Measurements from ENCODE around the gene PCBP1. TPM values are rescaled to one million over a fixed set of nuclear protein-coding genes. Genes with fewer than 3 reads are reported as not detected.

PCBP1 gene
- polyA plus RNA-seq, 1 donor from 2014 or later: 33.3 TPM

DNA sequence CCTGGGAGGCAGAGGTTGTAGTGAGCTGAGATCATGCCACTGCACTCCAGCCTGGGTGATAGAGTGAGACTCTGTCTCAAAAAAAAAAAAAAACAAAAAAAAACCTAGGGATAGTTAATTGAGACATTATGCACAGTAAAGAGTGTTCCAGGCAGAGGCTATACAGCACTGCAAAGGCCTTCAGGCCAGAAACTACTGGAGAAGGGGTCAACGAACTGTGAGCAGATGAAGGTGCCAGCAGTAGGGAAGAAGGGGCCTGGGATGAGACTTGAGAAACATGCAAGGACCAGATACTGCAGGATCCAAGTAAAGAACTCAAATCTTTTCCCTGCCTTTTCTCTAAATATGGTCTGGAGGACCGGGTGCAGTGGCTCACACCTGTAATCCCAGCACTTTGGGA, 26.0 kb upstream of the PCBP1 start:
- H3F3A ChIP-seq (ENCODE audit: insufficient read depth, low read length, poor library complexity, severe bottlenecking): no peaks in the 10 kb centered on the region
- no peaks in the 10 kb centered on the region for H3K9me3 ChIP-seq (ENCODE audit: low read length)
- TF ChIP-seq EZH2 (IDR thresholded peaks at IDR 0.05; ENCODE audit: borderline replicate concordance, insufficient read depth, low read length, poor library complexity, severe bottlenecking): no peak
- no peaks in the 10 kb centered on the region for H3K27me3 ChIP-seq (ENCODE audit: insufficient read depth, low read depth, low read length)
- H3K27ac ChIP-seq (ENCODE audit: low read length): no peak overlapping the region
- no peaks in the 10 kb centered on the region for H3K9me2 ChIP-seq (ENCODE audit: insufficient read depth, low read length)
- H3K4me2 ChIP-seq (ENCODE audit: low read length): no peak overlapping the region
- peaks cover 13% of the 10 kb centered on the region for H3K36me3 ChIP-seq (ENCODE audit: insufficient read depth, low read length)
- H4K20me1 ChIP-seq (ENCODE audit: insufficient read depth): no peaks in the 10 kb centered on the region
- no peak overlapping the region for H3K4me3 ChIP-seq (ENCODE audit: low read length)
- no peak overlapping the region for H3K9ac ChIP-seq (ENCODE audit: low read length)
- H2AFZ ChIP-seq (ENCODE audit: low read depth, low read length): no peak overlapping the region
- H3K79me2 ChIP-seq (replicated peaks; ENCODE audit: insufficient read depth, low read length): no peaks in the 10 kb centered on the region

DNA sequence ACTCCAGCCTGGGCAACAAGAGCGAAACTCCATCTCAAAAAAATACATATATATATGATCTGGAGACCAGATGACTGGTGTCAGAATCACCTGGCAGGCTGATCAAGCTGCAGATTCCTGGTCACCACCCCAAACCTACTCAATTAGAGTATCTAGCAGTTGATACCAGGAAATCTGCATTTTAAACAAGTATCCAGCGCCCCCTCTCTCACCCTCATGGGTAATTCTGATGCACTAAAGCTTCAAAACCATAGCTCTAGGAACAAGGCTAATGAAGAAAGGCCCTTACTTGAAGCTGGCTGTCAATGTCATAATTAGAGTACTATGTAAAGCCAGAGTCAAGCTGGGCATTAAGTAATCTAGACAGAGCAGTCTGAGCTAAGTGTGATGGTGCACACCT, 25.0 kb upstream of the PCBP1 start:
- H4K20me1 ChIP-seq (ENCODE audit: insufficient read depth): no peaks in the 10 kb centered on the region
- TF ChIP-seq RAD21 (conservative IDR thresholded peaks at IDR 0.05) (no peak), MXI1 (conservative IDR thresholded peaks at IDR 0.05; ENCODE audit: poor library complexity, severe bottlenecking) (no peak), TAF1 (IDR thresholded peaks at IDR 0.05; ENCODE audit: low read depth) (no peak), EP300 (conservative IDR thresholded peaks at IDR 0.05; ENCODE audit: poor library complexity, severe bottlenecking) (no peak), POLR2AphosphoS5 (IDR thresholded peaks at IDR 0.05) (no peak), SMC3 (conservative IDR thresholded peaks at IDR 0.05; ENCODE audit: poor library complexity) (no peak), EZH2 (IDR thresholded peaks at IDR 0.05; ENCODE audit: borderline replicate concordance, insufficient read depth, low read length, poor library complexity, severe bottlenecking) (no peak)
- TF ChIP-seq, protein P1, sequence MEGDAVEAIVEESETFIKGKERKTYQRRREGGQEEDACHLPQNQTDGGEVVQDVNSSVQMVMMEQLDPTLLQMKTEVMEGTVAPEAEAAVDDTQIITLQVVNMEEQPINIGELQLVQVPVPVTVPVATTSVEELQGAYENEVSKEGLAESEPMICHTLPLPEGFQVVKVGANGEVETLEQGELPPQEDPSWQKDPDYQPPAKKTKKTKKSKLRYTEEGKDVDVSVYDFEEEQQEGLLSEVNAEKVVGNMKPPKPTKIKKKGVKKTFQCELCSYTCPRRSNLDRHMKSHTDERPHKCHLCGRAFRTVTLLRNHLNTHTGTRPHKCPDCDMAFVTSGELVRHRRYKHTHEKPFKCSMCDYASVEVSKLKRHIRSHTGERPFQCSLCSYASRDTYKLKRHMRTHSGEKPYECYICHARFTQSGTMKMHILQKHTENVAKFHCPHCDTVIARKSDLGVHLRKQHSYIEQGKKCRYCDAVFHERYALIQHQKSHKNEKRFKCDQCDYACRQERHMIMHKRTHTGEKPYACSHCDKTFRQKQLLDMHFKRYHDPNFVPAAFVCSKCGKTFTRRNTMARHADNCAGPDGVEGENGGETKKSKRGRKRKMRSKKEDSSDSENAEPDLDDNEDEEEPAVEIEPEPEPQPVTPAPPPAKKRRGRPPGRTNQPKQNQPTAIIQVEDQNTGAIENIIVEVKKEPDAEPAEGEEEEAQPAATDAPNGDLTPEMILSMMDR (IDR thresholded peaks at IDR 0.05; ENCODE audit: poor library complexity, severe bottlenecking): no peak
- TF ChIP-seq, protein P2, sequence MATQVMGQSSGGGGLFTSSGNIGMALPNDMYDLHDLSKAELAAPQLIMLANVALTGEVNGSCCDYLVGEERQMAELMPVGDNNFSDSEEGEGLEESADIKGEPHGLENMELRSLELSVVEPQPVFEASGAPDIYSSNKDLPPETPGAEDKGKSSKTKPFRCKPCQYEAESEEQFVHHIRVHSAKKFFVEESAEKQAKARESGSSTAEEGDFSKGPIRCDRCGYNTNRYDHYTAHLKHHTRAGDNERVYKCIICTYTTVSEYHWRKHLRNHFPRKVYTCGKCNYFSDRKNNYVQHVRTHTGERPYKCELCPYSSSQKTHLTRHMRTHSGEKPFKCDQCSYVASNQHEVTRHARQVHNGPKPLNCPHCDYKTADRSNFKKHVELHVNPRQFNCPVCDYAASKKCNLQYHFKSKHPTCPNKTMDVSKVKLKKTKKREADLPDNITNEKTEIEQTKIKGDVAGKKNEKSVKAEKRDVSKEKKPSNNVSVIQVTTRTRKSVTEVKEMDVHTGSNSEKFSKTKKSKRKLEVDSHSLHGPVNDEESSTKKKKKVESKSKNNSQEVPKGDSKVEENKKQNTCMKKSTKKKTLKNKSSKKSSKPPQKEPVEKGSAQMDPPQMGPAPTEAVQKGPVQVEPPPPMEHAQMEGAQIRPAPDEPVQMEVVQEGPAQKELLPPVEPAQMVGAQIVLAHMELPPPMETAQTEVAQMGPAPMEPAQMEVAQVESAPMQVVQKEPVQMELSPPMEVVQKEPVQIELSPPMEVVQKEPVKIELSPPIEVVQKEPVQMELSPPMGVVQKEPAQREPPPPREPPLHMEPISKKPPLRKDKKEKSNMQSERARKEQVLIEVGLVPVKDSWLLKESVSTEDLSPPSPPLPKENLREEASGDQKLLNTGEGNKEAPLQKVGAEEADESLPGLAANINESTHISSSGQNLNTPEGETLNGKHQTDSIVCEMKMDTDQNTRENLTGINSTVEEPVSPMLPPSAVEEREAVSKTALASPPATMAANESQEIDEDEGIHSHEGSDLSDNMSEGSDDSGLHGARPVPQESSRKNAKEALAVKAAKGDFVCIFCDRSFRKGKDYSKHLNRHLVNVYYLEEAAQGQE (IDR thresholded peaks at IDR 0.05; ENCODE audit: borderline replicate concordance): no peak
- H2AFZ ChIP-seq (ENCODE audit: low read depth, low read length): no peak overlapping the region
- no peak overlapping the region for H3K27ac ChIP-seq (ENCODE audit: low read length)
- H3K4me2 ChIP-seq (ENCODE audit: low read length): no peak overlapping the region
- no peak overlapping the region for H3K9ac ChIP-seq (ENCODE audit: low read length)
- no peaks in the 10 kb centered on the region for H3K9me3 ChIP-seq (ENCODE audit: low read length)
- H3K27me3 ChIP-seq (ENCODE audit: insufficient read depth, low read depth, low read length): no peaks in the 10 kb centered on the region
- H3K79me2 ChIP-seq (replicated peaks; ENCODE audit: insufficient read depth, low read length): no peaks in the 10 kb centered on the region
- H3K9me2 ChIP-seq (ENCODE audit: insufficient read depth, low read length): no peaks in the 10 kb centered on the region
- no peak overlapping the region for H3K4me3 ChIP-seq (ENCODE audit: low read length)
- H3F3A ChIP-seq (ENCODE audit: insufficient read depth, low read length, poor library complexity, severe bottlenecking): no peaks in the 10 kb centered on the region
- peaks cover 13% of the 10 kb centered on the region for H3K36me3 ChIP-seq (ENCODE audit: insufficient read depth, low read length)

DNA sequence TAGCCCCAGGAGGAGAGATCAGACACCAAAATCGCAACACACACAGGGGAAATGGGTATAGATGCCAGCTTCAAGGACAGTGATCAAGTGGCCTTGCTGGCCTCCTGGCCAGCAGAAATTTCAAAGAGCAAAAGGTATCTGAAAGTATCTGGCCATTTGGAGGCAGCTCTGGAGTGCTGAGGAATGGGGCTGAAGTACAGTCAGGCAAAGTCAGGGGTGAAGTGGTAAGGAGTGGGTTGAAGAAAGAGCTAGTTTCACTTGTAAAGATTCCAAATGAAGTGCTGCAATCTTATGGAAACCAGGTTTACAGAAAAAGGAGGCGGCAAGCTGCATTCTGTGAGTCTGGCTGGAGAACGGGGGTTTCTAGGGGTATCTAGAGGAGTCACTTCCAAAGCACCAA, 19.2 kb upstream of the PCBP1 start:
- H4K20me1 ChIP-seq (ENCODE audit: insufficient read depth): no peaks in the 10 kb centered on the region
- H3K79me2 ChIP-seq (replicated peaks; ENCODE audit: insufficient read depth, low read length): no peaks in the 10 kb centered on the region
- no peak for TF ChIP-seq EZH2 (IDR thresholded peaks at IDR 0.05; ENCODE audit: borderline replicate concordance, insufficient read depth, low read length, poor library complexity, severe bottlenecking)
- no peaks in the 10 kb centered on the region for H3K9me2 ChIP-seq (ENCODE audit: insufficient read depth, low read length)
- peaks cover 4% of the 10 kb centered on the region for H3K36me3 ChIP-seq (ENCODE audit: insufficient read depth, low read length)
- no peak overlapping the region for H3K27ac ChIP-seq (ENCODE audit: low read length)
- no peaks in the 10 kb centered on the region for H3K27me3 ChIP-seq (ENCODE audit: insufficient read depth, low read depth, low read length)
- no peak overlapping the region for H3K9ac ChIP-seq (ENCODE audit: low read length)
- H3K4me2 ChIP-seq (ENCODE audit: low read length): no peak overlapping the region
- no peak overlapping the region for H3K4me3 ChIP-seq (ENCODE audit: low read length)
- H2AFZ ChIP-seq (ENCODE audit: low read depth, low read length): no peak overlapping the region
- H3F3A ChIP-seq (ENCODE audit: insufficient read depth, low read length, poor library complexity, severe bottlenecking): no peaks in the 10 kb centered on the region
- H3K9me3 ChIP-seq (ENCODE audit: low read length): no peaks in the 10 kb centered on the region
